IMR-90 (cell line): ENCODE data around the gene RBFA. TPM values are rescaled to one million over a fixed set of nuclear protein-coding genes. Genes with fewer than 3 reads are reported as not detected.

Experiments
- ATAC-seq: fragments of 200-7000 bp; cut with Tn5 transposase; 2 replicates; pipeline ENCODE4 v1.9.1; 2020; ENCODE audit warnings: low read depth, mild to moderate bottlenecking, moderate library complexity
- BruUV-seq: library from RNA; stranded (reverse); fragments of 400-500 nt; replicated peaks from 2 replicates; lab custom pipeline; 2021; lab: Mats Ljungman, UMichigan
- CTCF ChIA-PET: fragments of 300-600 bp; formaldehyde crosslinking; extraction: SDS; loops from one replicate; lab custom pipeline; 2021; ENCODE audit warnings: antibody characterized with exemption; lab: Yijun Ruan, JAX
- POLR2A ChIA-PET: fragments of 300-600 bp; sonication (Branson Sonifier 250); formaldehyde crosslinking; loops from one replicate; lab custom pipeline; 2022; ENCODE audit warnings: antibody characterized with exemption; ENCODE audit not compliant: unreplicated experiment; lab: Charles Lee
- DNase-seq: peaks from one replicate; pipeline ENCODE4 v3.0.0; 2013
- H2AFZ ChIP-seq: replicated peaks from 2 replicates; pipeline ENCODE3; 2013; ENCODE audit warnings: low read length, mild to moderate bottlenecking; ENCODE audit not compliant: poor library complexity
- H2AK5ac ChIP-seq: 2 replicates; pipeline ENCODE4 v1.6.1; 2013; ENCODE audit warnings: low read depth, low read length, inconsistent platforms
- H2AK9ac ChIP-seq: replicated peaks from 2 replicates; pipeline ENCODE3; 2013; ENCODE audit warnings: mild to moderate bottlenecking, low read depth, low read length, moderate library complexity; ENCODE audit not compliant: poor library complexity
- H2BK120ac ChIP-seq: 2 replicates; pipeline ENCODE4 v1.6.1; 2013; ENCODE audit warnings: low read depth, low read length, inconsistent platforms
- H2BK15ac ChIP-seq: 3 replicates; pipeline ENCODE4 v1.6.1; 2013; ENCODE audit warnings: low read depth, low read length, inconsistent platforms
- H2BK20ac ChIP-seq: 2 replicates; pipeline ENCODE4 v1.6.1; 2013; ENCODE audit warnings: low read depth, mild to moderate bottlenecking, inconsistent platforms, low read length, moderate library complexity
- H2BK5ac ChIP-seq: 2 replicates; pipeline ENCODE4 v1.6.1; 2013; ENCODE audit warnings: mild to moderate bottlenecking, low read depth, low read length, inconsistent platforms; ENCODE audit not compliant: poor library complexity, severe bottlenecking
- H3K14ac ChIP-seq: replicated peaks from 2 replicates; pipeline ENCODE4 v1.6.1; 2013; ENCODE audit warnings: low read depth, low read length, inconsistent platforms
- H3K18ac ChIP-seq: 2 replicates; pipeline ENCODE4 v1.6.1; 2013; ENCODE audit warnings: low read depth, low read length, control low read depth
- H3K23ac ChIP-seq: 2 replicates; pipeline ENCODE4 v1.6.1; 2013; ENCODE audit warnings: low read depth, low read length, inconsistent platforms
- H3K27ac ChIP-seq: 2 replicates; pipeline ENCODE4 v1.5.1; 2013; ENCODE audit warnings: mild to moderate bottlenecking, control low read depth, low read length; ENCODE audit not compliant: insufficient read depth
- H3K27me3 ChIP-seq: 2 replicates; pipeline ENCODE4 v1.6.1; 2013; ENCODE audit warnings: low read length; ENCODE audit not compliant: control insufficient read depth, insufficient read depth
- H3K36me3 ChIP-seq: 2 replicates; pipeline ENCODE4 v1.6.1; 2013; ENCODE audit warnings: low read length, mixed read lengths; ENCODE audit not compliant: control insufficient read depth, insufficient read depth
- H3K4ac ChIP-seq: 2 replicates; pipeline ENCODE4 v1.6.1; 2013; ENCODE audit warnings: low read depth, low read length, inconsistent platforms
- H3K4me1 ChIP-seq: 2 replicates; pipeline ENCODE4 v1.6.1; 2013; ENCODE audit warnings: low read length, mixed read lengths; ENCODE audit not compliant: control insufficient read depth, insufficient read depth
- H3K4me2 ChIP-seq: 2 replicates; pipeline ENCODE4 v1.6.1; 2013; ENCODE audit warnings: low read depth, mild to moderate bottlenecking, control low read depth, low read length, moderate library complexity
- H3K4me3 ChIP-seq: 2 replicates; pipeline ENCODE4 v1.5.1; 2013; ENCODE audit warnings: low read depth, mild to moderate bottlenecking, control low read depth, low read length, moderate library complexity; ENCODE audit not compliant: insufficient read depth
- H3K56ac ChIP-seq: 2 replicates; pipeline ENCODE4 v1.6.1; 2013; ENCODE audit warnings: low read length, inconsistent platforms; ENCODE audit not compliant: insufficient read depth; ENCODE audit errors: extremely low read depth
- H3K79me1 ChIP-seq, 2 experiments: 2 replicates each; pipeline ENCODE4 v1.6.1; 2013; ENCODE audit warnings: low read length in 2 of 2, inconsistent platforms in 1 of 2, low read depth in 1 of 2
- H3K9ac ChIP-seq: 2 replicates; pipeline ENCODE4 v1.6.1; 2013; ENCODE audit warnings: low read depth, low read length, control low read depth
- H3K9me1 ChIP-seq: 2 replicates; pipeline ENCODE4 v1.6.1; 2013; ENCODE audit warnings: low read length, inconsistent platforms; ENCODE audit not compliant: insufficient read depth
- H3K9me3 ChIP-seq: 2 replicates; pipeline ENCODE4 v1.6.1; 2013; ENCODE audit warnings: low read length; ENCODE audit not compliant: control insufficient read depth, insufficient read depth
- H4K20me1 ChIP-seq: 2 replicates; pipeline ENCODE4 v1.6.1; 2013; ENCODE audit warnings: low read length, inconsistent platforms; ENCODE audit not compliant: insufficient read depth
- H4K5ac ChIP-seq: 2 replicates; pipeline ENCODE4 v1.6.1; 2013; ENCODE audit warnings: mild to moderate bottlenecking, low read depth, low read length, control low read depth
- H4K8ac ChIP-seq, 2 experiments: 2 replicates each; pipeline ENCODE4 v1.6.1; 2013; ENCODE audit warnings: low read depth in 2 of 2, low read length in 2 of 2, control low read depth in 1 of 2, inconsistent platforms in 1 of 2
- H4K91ac ChIP-seq: 2 replicates; pipeline ENCODE4 v1.6.1; 2013; ENCODE audit warnings: low read depth, low read length, inconsistent platforms; ENCODE audit not compliant: insufficient read depth
- CHD1 ChIP-seq: IDR thresholded peaks from 2 replicates; pipeline ENCODE4 v1.6.1; 2012; ENCODE audit warnings: low read depth, low read length, improper control_type of control experiment
- MAZ ChIP-seq: IDR thresholded peaks from 2 replicates; pipeline ENCODE4 v1.6.1; 2012; ENCODE audit warnings: low read depth, mild to moderate bottlenecking, low read length, improper control_type of control experiment, moderate library complexity, borderline replicate concordance
- MXI1 ChIP-seq: IDR thresholded peaks from 2 replicates; pipeline ENCODE4 v1.6.1; 2012; ENCODE audit warnings: low read depth, mild to moderate bottlenecking, low read length, moderate library complexity, borderline replicate concordance
- NFE2L2 ChIP-seq: fragments of 150-350 bp; IDR thresholded peaks from 2 replicates; pipeline ENCODE4 v1.6.1; 2016; ENCODE audit warnings: low read depth, mild to moderate bottlenecking, low read length
- POLR2A ChIP-seq: IDR thresholded peaks from 2 replicates; pipeline ENCODE4 v1.6.1; 2012; ENCODE audit warnings: mild to moderate bottlenecking, low read depth, low read length
- RCOR1 ChIP-seq: IDR thresholded peaks from 2 replicates; pipeline ENCODE4 v1.6.1; 2012; ENCODE audit warnings: mild to moderate bottlenecking, low read length, improper control_type of control experiment; ENCODE audit not compliant: insufficient replicate concordance
- WGBS, 2 experiments: methylation state at CpG; one replicate each; pipeline versions ENCODE4 v1.1.5 to v1.1.7; 2013; ENCODE audit warnings: missing lambda C conversion rate in 2 of 2; ENCODE audit not compliant: insufficient read length in 1 of 2; ENCODE audit errors: extremely low coverage in 2 of 2; 5-methylcytosine and 5-hydroxymethylcytosine counted together
- dilution Hi-C: fragments of 300-500 bp; cut with HindIII; formaldehyde crosslinking; loops from one replicate; pipeline ENCODE4 v1.14.3; 2018; ENCODE audit warnings: low sequenced_read_pairs; ENCODE audit not compliant: unreplicated experiment
- in situ Hi-C: fragments of 300-500 bp; cut with MboI; formaldehyde crosslinking; loops from 3 replicates; pipeline ENCODE4 v1.14.3; 2019; ENCODE audit warnings: low sequenced_read_pairs, inconsistent platforms, mixed read lengths
- intact Hi-C: fragments of 100-400 bp; cut with micrococcal nuclease; formaldehyde crosslinking; loops from 2 replicates; pipeline ENCODE4 v1.10.0; 2022
- polyA plus RNA-seq, 3 experiments: library from polyadenylated mRNA; depleted of rRNA; stranded (reverse); fragments of >200 nt; gene quantifications; 2 replicates each; pipeline ENCODE4 v1.2.3, GENCODE V29; 2012; ENCODE audit warnings: low replicate concordance in 1 of 3
- total RNA-seq: library from RNA; depleted of rRNA; stranded (reverse); fragments of >200 nt; gene quantifications from 2 replicates; pipeline ENCODE4 v1.2.3, GENCODE V29; 2012
- TF ChIP-seq, protein P1 (sequence below): fragments of 150-350 bp; IDR thresholded peaks from 2 replicates; pipeline ENCODE4 v1.6.1; 2016; ENCODE audit warnings: low read depth, mild to moderate bottlenecking, low read length, moderate library complexity, borderline replicate concordance
- TF ChIP-seq, protein P2 (sequence below): fragments of 150-350 bp; IDR thresholded peaks from 2 replicates; pipeline ENCODE4 v1.6.1; 2017; ENCODE audit warnings: mild to moderate bottlenecking, antibody characterized with exemption, low read length, low read depth

Gene RBFA
- total and polyA plus RNA-seq, 2 of the 4 experiments (the other 2 are of a cell fraction) = 21.0 to 38.0 TPM

DNA sequence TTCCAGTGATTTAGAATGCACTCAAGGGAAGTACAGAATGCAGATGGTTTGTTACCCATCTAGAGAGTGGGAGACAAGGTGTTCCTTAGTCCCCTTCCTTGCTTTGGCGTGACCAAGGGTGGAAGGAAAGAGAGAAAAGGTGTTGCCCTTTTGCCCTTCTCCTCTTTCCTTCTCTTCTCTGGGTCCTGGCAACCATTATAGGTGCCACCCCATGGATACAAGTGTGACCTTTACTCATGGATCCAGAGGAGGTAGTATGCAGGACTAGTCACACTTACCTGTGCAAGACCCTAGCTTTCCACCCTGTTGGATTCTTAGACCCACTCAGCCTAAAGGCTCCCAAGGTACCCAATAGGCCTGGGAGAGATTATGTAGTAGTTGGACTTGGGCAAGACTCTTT lies 11.6 kb upstream of the RBFA start:
- BruUV-seq = no TSS peak
- no peak overlapping the region for H3K14ac ChIP-seq
- H4K20me1 ChIP-seq = no peaks in the 10 kb centered on the region
- dilution Hi-C loops (no loop called here), in situ Hi-C loops (no loop called here), intact Hi-C loops (no loop called here)
- no peak overlapping the region for H3K18ac ChIP-seq
- no peak overlapping the region for H4K5ac ChIP-seq
- H3K4ac ChIP-seq = no peak overlapping the region
- H3K4me1 ChIP-seq = no peaks in the 10 kb centered on the region
- peak; percentile 24 for DNase-seq
- no peak overlapping the region for H2BK15ac ChIP-seq
- H3K79me1 ChIP-seq = no peaks in the 10 kb centered on the region
- ChIA-PET POLR2A (no interaction called here), CTCF (no interaction called here)
- TF ChIP-seq RCOR1 (no peak), NFE2L2 (no peak), POLR2A (no peak), MAZ (no peak), CHD1 (no peak), MXI1 (no peak)
- TF ChIP-seq, protein P1, sequence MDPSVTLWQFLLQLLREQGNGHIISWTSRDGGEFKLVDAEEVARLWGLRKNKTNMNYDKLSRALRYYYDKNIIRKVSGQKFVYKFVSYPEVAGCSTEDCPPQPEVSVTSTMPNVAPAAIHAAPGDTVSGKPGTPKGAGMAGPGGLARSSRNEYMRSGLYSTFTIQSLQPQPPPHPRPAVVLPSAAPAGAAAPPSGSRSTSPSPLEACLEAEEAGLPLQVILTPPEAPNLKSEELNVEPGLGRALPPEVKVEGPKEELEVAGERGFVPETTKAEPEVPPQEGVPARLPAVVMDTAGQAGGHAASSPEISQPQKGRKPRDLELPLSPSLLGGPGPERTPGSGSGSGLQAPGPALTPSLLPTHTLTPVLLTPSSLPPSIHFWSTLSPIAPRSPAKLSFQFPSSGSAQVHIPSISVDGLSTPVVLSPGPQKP = no peak
- TF ChIP-seq, protein P2, sequence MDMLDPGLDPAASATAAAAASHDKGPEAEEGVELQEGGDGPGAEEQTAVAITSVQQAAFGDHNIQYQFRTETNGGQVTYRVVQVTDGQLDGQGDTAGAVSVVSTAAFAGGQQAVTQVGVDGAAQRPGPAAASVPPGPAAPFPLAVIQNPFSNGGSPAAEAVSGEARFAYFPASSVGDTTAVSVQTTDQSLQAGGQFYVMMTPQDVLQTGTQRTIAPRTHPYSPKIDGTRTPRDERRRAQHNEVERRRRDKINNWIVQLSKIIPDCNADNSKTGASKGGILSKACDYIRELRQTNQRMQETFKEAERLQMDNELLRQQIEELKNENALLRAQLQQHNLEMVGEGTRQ = no peak
- no peaks in the 10 kb centered on the region for H3K27me3 ChIP-seq
- WGBS, 2 experiments = no CpG with 5 or more reads among the region's 1 CpG
- no peaks in the 10 kb centered on the region for H3K9me1 ChIP-seq
- H3K56ac ChIP-seq = no peak overlapping the region
- H3K23ac ChIP-seq = no peak overlapping the region
- no peak overlapping the region for H3K4me2 ChIP-seq
- H2AFZ ChIP-seq = no peak overlapping the region
- no peaks in the 10 kb centered on the region for H3K36me3 ChIP-seq
- H2BK120ac ChIP-seq = no peak overlapping the region
- no peak overlapping the region for H2BK20ac ChIP-seq
- H4K8ac ChIP-seq = no peak overlapping the region
- H4K91ac ChIP-seq = no peak overlapping the region
- no peak overlapping the region for H3K27ac ChIP-seq
- H2BK5ac ChIP-seq = no peak overlapping the region
- no peak overlapping the region for H2AK9ac ChIP-seq
- H3K9me3 ChIP-seq = peaks cover 53% of the 10 kb centered on the region
- no peak for ATAC-seq
- no peak overlapping the region for H2AK5ac ChIP-seq
- H3K4me3 ChIP-seq = no peak overlapping the region
- H3K9ac ChIP-seq = no peak overlapping the region
